Upper lobe of left lung (tissue), 4 donors: ENCODE data around the gene SH3BP5.

Experiments used
- CTCF ChIP-seq, 6 experiments: fragments of 450-650 bp in 4 of 6; fragments of 200-600 bp in 2 of 6; sonication (generic) in 2 of 6; IDR thresholded peaks; one replicate each; pipeline ENCODE4 v1.5.1; 2016 to 2019; ENCODE audit warnings: antibody characterized with exemption in 6 of 6
- POLR2A ChIP-seq, 4 donors: fragments of 450-650 bp; IDR thresholded peaks; one replicate each; pipeline ENCODE4 v1.5.1; 2016 to 2017; ENCODE audit warnings: antibody characterized with exemption in 4 of 4, mild to moderate bottlenecking in 2 of 4
- POLR2AphosphoS5 ChIP-seq, 2 donors: sonication (generic); formaldehyde crosslinking; IDR thresholded peaks; one replicate each; pipeline ENCODE4 v1.5.1; 2017; ENCODE audit warnings: antibody characterized with exemption in 2 of 2

- TF ChIP-seq CTCF (IDR thresholded peaks at IDR 0.05) (no peak), POLR2A (IDR thresholded peaks at IDR 0.05) (no peak), POLR2AphosphoS5 (IDR thresholded peaks at IDR 0.05) (no peak)
Observed at GRCh38 chr3:15333099-15333955, 941 bp upstream of the SH3BP5 start.
